HEK293 (cell line): ENCODE data around the gene AGAP1.

ENCODE experiments used
- SALL2 ChIP-seq: fragments of 450-650 bp; formaldehyde crosslinking; IDR thresholded peaks from 2 replicates; pipeline ENCODE4 v1.5.0; 2017; ENCODE audit warnings: missing biosample characterization, mild to moderate bottlenecking, missing genetic modification characterization, borderline replicate concordance
- ZNF169 ChIP-seq: fragments of 450-650 bp; formaldehyde crosslinking; IDR thresholded peaks from 2 replicates; pipeline ENCODE4 v1.5.1; 2016; ENCODE audit warnings: missing biosample characterization, missing genetic modification characterization
- ZNF184 ChIP-seq: fragments of 450-650 bp; IDR thresholded peaks from 2 replicates; pipeline ENCODE4 v1.5.1; 2018; ENCODE audit warnings: missing biosample characterization, mild to moderate bottlenecking, missing genetic modification characterization
- TF ChIP-seq, protein P1 (sequence below): fragments of 450-650 bp; formaldehyde crosslinking; IDR thresholded peaks from 2 replicates; pipeline ENCODE4 v1.5.1; 2016; ENCODE audit warnings: missing biosample characterization, missing genetic modification characterization

GRCh38 chr2:236047176-236047575, 553.3 kb downstream of the AGAP1 start:
- TF ChIP-seq, protein P1, sequence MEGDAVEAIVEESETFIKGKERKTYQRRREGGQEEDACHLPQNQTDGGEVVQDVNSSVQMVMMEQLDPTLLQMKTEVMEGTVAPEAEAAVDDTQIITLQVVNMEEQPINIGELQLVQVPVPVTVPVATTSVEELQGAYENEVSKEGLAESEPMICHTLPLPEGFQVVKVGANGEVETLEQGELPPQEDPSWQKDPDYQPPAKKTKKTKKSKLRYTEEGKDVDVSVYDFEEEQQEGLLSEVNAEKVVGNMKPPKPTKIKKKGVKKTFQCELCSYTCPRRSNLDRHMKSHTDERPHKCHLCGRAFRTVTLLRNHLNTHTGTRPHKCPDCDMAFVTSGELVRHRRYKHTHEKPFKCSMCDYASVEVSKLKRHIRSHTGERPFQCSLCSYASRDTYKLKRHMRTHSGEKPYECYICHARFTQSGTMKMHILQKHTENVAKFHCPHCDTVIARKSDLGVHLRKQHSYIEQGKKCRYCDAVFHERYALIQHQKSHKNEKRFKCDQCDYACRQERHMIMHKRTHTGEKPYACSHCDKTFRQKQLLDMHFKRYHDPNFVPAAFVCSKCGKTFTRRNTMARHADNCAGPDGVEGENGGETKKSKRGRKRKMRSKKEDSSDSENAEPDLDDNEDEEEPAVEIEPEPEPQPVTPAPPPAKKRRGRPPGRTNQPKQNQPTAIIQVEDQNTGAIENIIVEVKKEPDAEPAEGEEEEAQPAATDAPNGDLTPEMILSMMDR (tag by site-specific recombination), result no peak
- TF ChIP-seq SALL2 (tag by site-specific recombination) (no peak), ZNF184 (no peak), ZNF169 (no peak)
